ENCODE results near the gene TMEM139.

TMEM139 gene

GRCh38 chr7:143243111-143243510 is 41.6 kb upstream of the TMEM139 start:
- no peak overlapping the region for H3K4me2 ChIP-seq (ENCODE audit: low read length)
- DNase-seq, result no peak
- no peaks in the 10 kb centered on the region for H3K27me3 ChIP-seq (ENCODE audit: insufficient read depth, low read length)
- H2AFZ ChIP-seq (ENCODE audit: insufficient read depth, low read length, poor library complexity), result no peak overlapping the region
- H4K91ac ChIP-seq (ENCODE audit: low read depth, low read length), result no peak overlapping the region
- H3K18ac ChIP-seq (ENCODE audit: low read length), result no peak overlapping the region
- no peak overlapping the region for H4K8ac ChIP-seq (ENCODE audit: low read depth, low read length)
- no peak overlapping the region for H3K23ac ChIP-seq (ENCODE audit: low read length)
- no peak overlapping the region for H2AK5ac ChIP-seq (ENCODE audit: low read length)
- WGBS (ENCODE audit: extremely low coverage, insufficient coverage, insufficient read length), result no CpG with 5 or more reads among the region's 7 CpGs
- no peak overlapping the region for H3K14ac ChIP-seq (ENCODE audit: low read length)
- no peaks in the 10 kb centered on the region for H3K79me2 ChIP-seq (ENCODE audit: control insufficient read depth, insufficient read depth, low read length, poor library complexity)
- H3K4ac ChIP-seq (ENCODE audit: low read depth, low read length), result no peak overlapping the region
- H2BK120ac ChIP-seq (ENCODE audit: insufficient read depth, low read length, poor library complexity), result no peak overlapping the region
- H2BK12ac ChIP-seq (ENCODE audit: low read length), result no peak overlapping the region
- no peaks in the 10 kb centered on the region for H3K9me3 ChIP-seq (ENCODE audit: insufficient read depth, low read depth, low read length)
- no peak overlapping the region for H3K27ac ChIP-seq (ENCODE audit: low read depth, low read length)
- H3K4me1 ChIP-seq (ENCODE audit: control insufficient read depth in 1 of 2, insufficient read depth in 2 of 2, low read length in 2 of 2), result peaks cover 2 to 3% of the 10 kb centered on the region in 2 experiments
- no peak overlapping the region for H3K4me3 ChIP-seq (ENCODE audit: low read depth, low read length)
- H3K9ac ChIP-seq (ENCODE audit: low read length), result no peak overlapping the region
- no peak overlapping the region for H4K12ac ChIP-seq (ENCODE audit: low read depth, low read length)
- peaks cover 5% of the 10 kb centered on the region for H3K79me1 ChIP-seq (ENCODE audit: low read length)
- no peak overlapping the region for H2BK5ac ChIP-seq (ENCODE audit: low read depth, low read length, poor library complexity)
- no peaks in the 10 kb centered on the region for H3K36me3 ChIP-seq (ENCODE audit: control insufficient read depth in 1 of 2, insufficient read depth in 2 of 2, low read length in 2 of 2)

GRCh38 chr7:143243614-143244013 is 41.1 kb upstream of the TMEM139 start:
- no peak overlapping the region for H3K9ac ChIP-seq (ENCODE audit: low read length)
- H2BK120ac ChIP-seq (ENCODE audit: insufficient read depth, low read length, poor library complexity), result no peak overlapping the region
- peaks cover 5% of the 10 kb centered on the region for H3K79me1 ChIP-seq (ENCODE audit: low read length)
- no peak overlapping the region for H3K4me2 ChIP-seq (ENCODE audit: low read length)
- H2BK5ac ChIP-seq (ENCODE audit: low read depth, low read length, poor library complexity), result no peak overlapping the region
- H3K14ac ChIP-seq (ENCODE audit: low read length), result no peak overlapping the region
- WGBS (ENCODE audit: extremely low coverage, insufficient coverage, insufficient read length), result no CpG with 5 or more reads among the region's 3 CpGs
- peak overlapping the region; percentile 60 for H2AFZ ChIP-seq (ENCODE audit: insufficient read depth, low read length, poor library complexity)
- no peak overlapping the region for H3K27ac ChIP-seq (ENCODE audit: low read depth, low read length)
- H3K4me3 ChIP-seq (ENCODE audit: low read depth, low read length), result no peak overlapping the region
- H2BK12ac ChIP-seq (ENCODE audit: low read length), result peak overlapping the region; percentile 95
- DNase-seq, result no peak
- no peaks in the 10 kb centered on the region for H3K9me3 ChIP-seq (ENCODE audit: insufficient read depth, low read depth, low read length)
- H4K12ac ChIP-seq (ENCODE audit: low read depth, low read length), result no peak overlapping the region
- no peak overlapping the region for H4K91ac ChIP-seq (ENCODE audit: low read depth, low read length)
- no peak overlapping the region for H3K18ac ChIP-seq (ENCODE audit: low read length)
- H4K8ac ChIP-seq (ENCODE audit: low read depth, low read length), result no peak overlapping the region
- no peaks in the 10 kb centered on the region for H3K79me2 ChIP-seq (ENCODE audit: control insufficient read depth, insufficient read depth, low read length, poor library complexity)
- no peaks in the 10 kb centered on the region for H3K27me3 ChIP-seq (ENCODE audit: insufficient read depth, low read length)
- no peak overlapping the region for H2AK5ac ChIP-seq (ENCODE audit: low read length)
- no peak overlapping the region for H3K4ac ChIP-seq (ENCODE audit: low read depth, low read length)
- no peaks in the 10 kb centered on the region for H3K36me3 ChIP-seq (ENCODE audit: control insufficient read depth in 1 of 2, insufficient read depth in 2 of 2, low read length in 2 of 2)
- H3K23ac ChIP-seq (ENCODE audit: low read length), result no peak overlapping the region
- peaks cover 2 to 3% of the 10 kb centered on the region in 2 experiments for H3K4me1 ChIP-seq (ENCODE audit: control insufficient read depth in 1 of 2, insufficient read depth in 2 of 2, low read length in 2 of 2)

GRCh38 chr7:143244321-143244720 is 40.4 kb upstream of the TMEM139 start:
- Histone ChIP-seq H4K8ac (ENCODE audit: low read depth, low read length) (no peak overlapping the region), H3K23ac (ENCODE audit: low read length) (no peak overlapping the region), H3K79me1 (ENCODE audit: low read length) (peaks cover 5% of the 10 kb centered on the region), H3K4me3 (ENCODE audit: low read depth, low read length) (no peak overlapping the region), H3K4ac (ENCODE audit: low read depth, low read length) (no peak overlapping the region), H4K91ac (ENCODE audit: low read depth, low read length) (no peak overlapping the region), H3K4me1 (ENCODE audit: control insufficient read depth in 1 of 2, insufficient read depth in 2 of 2, low read length in 2 of 2) (peaks cover 2 to 5% of the 10 kb centered on the region in 2 experiments), H2AFZ (ENCODE audit: insufficient read depth, low read length, poor library complexity) (no peak overlapping the region), H3K36me3 (ENCODE audit: control insufficient read depth in 1 of 2, insufficient read depth in 2 of 2, low read length in 2 of 2) (no peaks in the 10 kb centered on the region), H3K14ac (ENCODE audit: low read length) (no peak overlapping the region), H2BK120ac (ENCODE audit: insufficient read depth, low read length, poor library complexity) (no peak overlapping the region), H3K4me2 (ENCODE audit: low read length) (no peak overlapping the region), H3K9me3 (ENCODE audit: insufficient read depth, low read depth, low read length) (no peaks in the 10 kb centered on the region), H3K79me2 (ENCODE audit: control insufficient read depth, insufficient read depth, low read length, poor library complexity) (no peaks in the 10 kb centered on the region), H3K9ac (ENCODE audit: low read length) (no peak overlapping the region), H2BK12ac (ENCODE audit: low read length) (no peak overlapping the region), H3K18ac (ENCODE audit: low read length) (no peak overlapping the region), H2BK5ac (ENCODE audit: low read depth, low read length, poor library complexity) (no peak overlapping the region), H4K12ac (ENCODE audit: low read depth, low read length) (no peak overlapping the region), H3K27ac (ENCODE audit: low read depth, low read length) (no peak overlapping the region), H2AK5ac (ENCODE audit: low read length) (no peak overlapping the region), H3K27me3 (ENCODE audit: insufficient read depth, low read length) (no peaks in the 10 kb centered on the region)
- WGBS (ENCODE audit: extremely low coverage, insufficient coverage, insufficient read length), result no CpG with 5 or more reads among the region's 1 CpG
- no peak for DNase-seq

GRCh38 chr7:143245123-143245522 is 39.6 kb upstream of the TMEM139 start:
- no peak overlapping the region for H3K4me3 ChIP-seq (ENCODE audit: low read depth, low read length)
- H3K9me3 ChIP-seq (ENCODE audit: insufficient read depth, low read depth, low read length), result no peaks in the 10 kb centered on the region

More at GRCh38 chr7:143245123-143245522, 39.6 kb upstream of the TMEM139 start:
- Histone ChIP-seq H3K23ac (ENCODE audit: low read length) (no peak overlapping the region), H4K8ac (ENCODE audit: low read depth, low read length) (no peak overlapping the region), H2AFZ (ENCODE audit: insufficient read depth, low read length, poor library complexity) (no peak overlapping the region), H3K4me1 (ENCODE audit: control insufficient read depth in 1 of 2, insufficient read depth in 2 of 2, low read length in 2 of 2) (peaks cover 4 to 8% of the 10 kb centered on the region in 2 experiments), H3K9ac (ENCODE audit: low read length) (no peak overlapping the region), H3K18ac (ENCODE audit: low read length) (no peak overlapping the region), H3K14ac (ENCODE audit: low read length) (no peak overlapping the region), H3K4me2 (ENCODE audit: low read length) (no peak overlapping the region), H2AK5ac (ENCODE audit: low read length) (no peak overlapping the region), H3K4ac (ENCODE audit: low read depth, low read length) (no peak overlapping the region), H3K36me3 (ENCODE audit: control insufficient read depth in 1 of 2, insufficient read depth in 2 of 2, low read length in 2 of 2) (no peaks in the 10 kb centered on the region), H2BK12ac (ENCODE audit: low read length) (no peak overlapping the region), H2BK5ac (ENCODE audit: low read depth, low read length, poor library complexity) (no peak overlapping the region), H3K27me3 (ENCODE audit: insufficient read depth, low read length) (no peaks in the 10 kb centered on the region), H2BK120ac (ENCODE audit: insufficient read depth, low read length, poor library complexity) (no peak overlapping the region), H3K27ac (ENCODE audit: low read depth, low read length) (no peak overlapping the region), H4K12ac (ENCODE audit: low read depth, low read length) (no peak overlapping the region), H4K91ac (ENCODE audit: low read depth, low read length) (no peak overlapping the region), H3K79me2 (ENCODE audit: control insufficient read depth, insufficient read depth, low read length, poor library complexity) (no peaks in the 10 kb centered on the region), H3K79me1 (ENCODE audit: low read length) (peaks cover 7% of the 10 kb centered on the region)
- no CpG with 5 or more reads among the region's 3 CpGs for WGBS (ENCODE audit: extremely low coverage, insufficient coverage, insufficient read length)
- DNase-seq, result no peak
